Glutamatergic neuron (in vitro differentiated cells): ENCODE measurements around the gene ARFGEF3. TPM values are rescaled to one million over a fixed set of nuclear protein-coding genes. Genes with fewer than 3 reads are reported as not detected.

Experiments used
- DNase-seq: peaks from one replicate; pipeline ENCODE4 v3.0.0; 2022
- H3K27ac Mint-ChIP-seq: one replicate; pipeline ENCODE4 v1.8.0; 2020; ENCODE audit warnings: mild to moderate bottlenecking, mixed read lengths, inconsistent platforms; ENCODE audit not compliant: unreplicated experiment
- H3K27me3 Mint-ChIP-seq: one replicate; pipeline ENCODE4 v1.8.0; 2020; ENCODE audit warnings: mild to moderate bottlenecking, moderate library complexity, mixed read lengths, inconsistent platforms; ENCODE audit not compliant: unreplicated experiment
- H3K36me3 Mint-ChIP-seq: one replicate; pipeline ENCODE4 v1.8.0; 2020; ENCODE audit warnings: mild to moderate bottlenecking, mixed read lengths, inconsistent platforms; ENCODE audit not compliant: unreplicated experiment
- H3K4me1 Mint-ChIP-seq: one replicate; pipeline ENCODE4 v1.8.0; 2020; ENCODE audit warnings: mild to moderate bottlenecking, low read depth, mixed read lengths, inconsistent platforms; ENCODE audit not compliant: unreplicated experiment
- H3K4me3 Mint-ChIP-seq: one replicate; pipeline ENCODE4 v1.8.0; 2020; ENCODE audit warnings: mild to moderate bottlenecking, mixed read lengths, inconsistent platforms; ENCODE audit not compliant: unreplicated experiment
- H3K9me3 Mint-ChIP-seq: one replicate; pipeline ENCODE4 v1.8.0; 2020; ENCODE audit warnings: mild to moderate bottlenecking, moderate library complexity, mixed read lengths, inconsistent platforms; ENCODE audit not compliant: unreplicated experiment
- CTCF ChIP-seq: fragments of 200-600 bp; sonication (generic); IDR thresholded peaks from one replicate; pipeline ENCODE4 v1.5.0; 2021; ENCODE audit not compliant: partially characterized antibody, unreplicated experiment
- total RNA-seq: library from RNA; stranded (reverse); fragmentation: NEBNext Ultra II Directional; extraction: Animal tissue kit (Norgen Biotek cat#: 25700); gene quantifications from one replicate; pipeline ENCODE4 v1.2.1, GENCODE V29; 2021; ENCODE audit not compliant: unreplicated experiment

The ARFGEF3 gene
- total RNA-seq, 1 donor from 2014 or later, result 15.3 TPM

GRCh38 chr6:138371720-138372119 is 210.0 kb downstream of the ARFGEF3 start:
- H3K36me3 Mint-ChIP-seq, result no peaks in the 10 kb centered on the region
- H3K9me3 Mint-ChIP-seq, result no peaks in the 10 kb centered on the region
- H3K4me1 Mint-ChIP-seq, result peaks cover 2% of the 10 kb centered on the region
- no peak for TF ChIP-seq CTCF
- H3K27me3 Mint-ChIP-seq, result no peaks in the 10 kb centered on the region
- DNase-seq, result no peak
- H3K4me3 Mint-ChIP-seq, result no peak overlapping the region
- H3K27ac Mint-ChIP-seq, result no peak overlapping the region

GRCh38 chr6:138372711-138373463 is 211.1 kb downstream of the ARFGEF3 start:
- Mint-ChIP-seq H3K36me3 (no peaks in the 10 kb centered on the region), H3K4me1 (peaks cover 2% of the 10 kb centered on the region), H3K27me3 (no peaks in the 10 kb centered on the region), H3K4me3 (no peak overlapping the region), H3K27ac (no peak overlapping the region), H3K9me3 (no peaks in the 10 kb centered on the region)
- no peak for TF ChIP-seq CTCF
- DNase-seq, result no peak

- H3K9me3 Mint-ChIP-seq, result no peaks in the 10 kb centered on the region
- no peaks in the 10 kb centered on the region for H3K36me3 Mint-ChIP-seq
- DNase-seq, result no peak
- H3K4me3 Mint-ChIP-seq, result no peak overlapping the region
- TF ChIP-seq CTCF, result no peak
- H3K4me1 Mint-ChIP-seq, result peaks cover 2% of the 10 kb centered on the region
- no peaks in the 10 kb centered on the region for H3K27me3 Mint-ChIP-seq
- no peak overlapping the region for H3K27ac Mint-ChIP-seq
Measured at GRCh38 chr6:138374230-138374629, 212.5 kb downstream of the ARFGEF3 start.

GRCh38 chr6:138374815-138375214 is 213.1 kb downstream of the ARFGEF3 start:
- no peaks in the 10 kb centered on the region for H3K9me3 Mint-ChIP-seq
- DNase-seq, result no peak
- H3K4me1 Mint-ChIP-seq, result peaks cover 2% of the 10 kb centered on the region
- H3K36me3 Mint-ChIP-seq, result no peaks in the 10 kb centered on the region
- H3K4me3 Mint-ChIP-seq, result no peak overlapping the region
- no peak for TF ChIP-seq CTCF
- H3K27ac Mint-ChIP-seq, result no peak overlapping the region
- no peaks in the 10 kb centered on the region for H3K27me3 Mint-ChIP-seq

- no peak for DNase-seq
- no peak for TF ChIP-seq CTCF
- Mint-ChIP-seq H3K4me3 (no peak overlapping the region), H3K4me1 (no peaks in the 10 kb centered on the region), H3K27me3 (no peaks in the 10 kb centered on the region), H3K36me3 (no peaks in the 10 kb centered on the region), H3K9me3 (no peaks in the 10 kb centered on the region), H3K27ac (no peak overlapping the region)
Measured at GRCh38 chr6:138377042-138377441, 215.3 kb downstream of the ARFGEF3 start.
